ENCODE results near the gene MRPL33. TPM values are rescaled to one million over a fixed set of nuclear protein-coding genes. Genes with fewer than 3 reads are reported as not detected.

Gene MRPL33
- polyA plus RNA-seq, 1 donor = 126 TPM

DNA sequence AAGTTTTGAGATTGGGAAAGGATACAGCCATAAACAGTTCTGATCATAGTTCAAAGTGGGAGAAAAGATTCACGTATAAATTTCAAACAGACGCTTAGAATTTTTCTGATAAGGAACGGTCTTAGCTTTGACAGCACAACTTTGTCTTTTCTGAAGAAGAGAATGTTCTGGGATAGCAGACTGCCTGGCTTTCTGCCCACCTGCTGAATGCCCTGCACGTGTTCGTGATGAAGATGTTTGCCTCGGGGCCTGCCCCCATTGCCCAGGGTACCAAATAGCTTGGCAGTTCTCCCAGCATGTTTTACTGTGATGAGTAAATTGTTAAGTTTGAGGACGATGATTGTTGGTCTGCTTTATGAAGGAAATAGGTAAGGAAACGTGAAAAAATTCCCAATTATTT is 4.6 kb downstream of the MRPL33 start:
- WGBS (ENCODE audit: insufficient coverage, low lambda C conversion rate) = 85% methylated on average over 2 of the region's 8 CpGs
- no peak overlapping the region for H3K27ac ChIP-seq (ENCODE audit: low read length)
- peaks cover 9% of the 10 kb centered on the region for H3K4me1 ChIP-seq (ENCODE audit: control insufficient read depth, insufficient read depth, low read length)
- H3K27me3 ChIP-seq (ENCODE audit: control insufficient read depth, insufficient read depth, low read length) = no peaks in the 10 kb centered on the region
- H3K4me3 ChIP-seq (ENCODE audit: low read length) = no peak overlapping the region
- DNase-seq = no peak
- H3K9me3 ChIP-seq (ENCODE audit: control insufficient read depth, low read depth, low read length) = no peaks in the 10 kb centered on the region
- H3K36me3 ChIP-seq (ENCODE audit: control insufficient read depth, insufficient read depth, low read length) = peaks cover 21% of the 10 kb centered on the region

DNA sequence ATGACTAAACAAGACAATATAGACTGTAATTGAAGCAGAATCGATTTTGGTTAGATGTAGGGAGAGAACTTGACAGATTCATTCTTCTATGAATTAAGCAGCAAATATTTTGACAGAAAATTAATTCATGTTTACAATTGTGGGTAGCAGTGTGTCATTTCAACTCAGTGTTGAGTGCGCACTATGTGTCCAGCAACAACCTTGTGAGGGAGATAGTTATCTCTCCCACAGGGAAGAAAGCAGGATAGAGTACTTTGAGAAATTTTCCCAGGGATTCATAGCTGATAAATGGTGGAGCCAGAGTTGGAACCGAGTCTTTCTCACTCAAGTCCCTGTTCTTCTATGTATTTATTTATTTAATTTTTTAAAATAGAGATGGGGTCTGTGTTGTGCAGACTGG is 5.2 kb downstream of the MRPL33 start:
- peaks cover 9% of the 10 kb centered on the region for H3K4me1 ChIP-seq (ENCODE audit: control insufficient read depth, insufficient read depth, low read length)
- no peak overlapping the region for H3K27ac ChIP-seq (ENCODE audit: low read length)
- H3K27me3 ChIP-seq (ENCODE audit: control insufficient read depth, insufficient read depth, low read length) = no peaks in the 10 kb centered on the region
- no peaks in the 10 kb centered on the region for H3K9me3 ChIP-seq (ENCODE audit: control insufficient read depth, low read depth, low read length)
- H3K36me3 ChIP-seq (ENCODE audit: control insufficient read depth, insufficient read depth, low read length) = peaks cover 21% of the 10 kb centered on the region
- no peak overlapping the region for H3K4me3 ChIP-seq (ENCODE audit: low read length)
- WGBS (ENCODE audit: insufficient coverage, low lambda C conversion rate) = no CpG with 5 or more reads among the region's 3 CpGs
- DNase-seq = no peak

DNA sequence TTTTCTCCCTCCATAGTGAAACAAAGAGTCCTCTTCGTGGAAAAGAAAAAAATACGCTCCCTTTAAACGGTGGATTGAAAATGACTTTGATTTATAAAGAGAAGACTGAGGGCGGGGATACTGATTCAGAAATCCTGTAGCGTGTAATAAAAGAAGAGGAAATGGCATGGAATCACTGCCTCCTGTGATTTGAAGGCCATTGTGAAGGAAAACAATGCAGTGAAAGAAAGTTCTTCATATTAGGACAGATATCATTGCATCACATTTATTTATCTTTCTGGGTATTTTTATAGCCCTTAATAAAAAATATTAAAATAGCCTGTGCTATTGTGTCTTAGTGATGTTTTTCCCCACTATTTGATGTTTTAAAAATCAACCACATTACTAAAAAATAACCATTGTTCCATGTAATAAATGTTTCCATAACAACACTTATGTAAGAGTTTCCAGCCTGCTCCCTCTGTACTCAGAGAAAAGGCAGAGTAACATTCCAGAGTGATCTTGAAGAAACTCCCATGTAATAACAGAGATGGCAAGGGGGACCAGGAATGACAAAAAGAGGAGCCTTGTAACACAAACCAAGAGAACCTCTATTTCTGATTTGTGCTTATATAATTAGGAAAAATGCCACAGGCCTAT is 8.0 kb downstream of the MRPL33 start:
- H3K4me1 ChIP-seq (ENCODE audit: control insufficient read depth, insufficient read depth, low read length) = no peaks in the 10 kb centered on the region
- H3K27ac ChIP-seq (ENCODE audit: low read length) = no peak overlapping the region
- 72% methylated on average over 3 of the region's 5 CpGs for WGBS (ENCODE audit: insufficient coverage, low lambda C conversion rate)
- H3K9me3 ChIP-seq (ENCODE audit: control insufficient read depth, low read depth, low read length) = no peaks in the 10 kb centered on the region
- no peaks in the 10 kb centered on the region for H3K27me3 ChIP-seq (ENCODE audit: control insufficient read depth, insufficient read depth, low read length)
- peaks cover 14% of the 10 kb centered on the region for H3K36me3 ChIP-seq (ENCODE audit: control insufficient read depth, insufficient read depth, low read length)
- no peak for DNase-seq
- H3K4me3 ChIP-seq (ENCODE audit: low read length) = no peak overlapping the region

DNA sequence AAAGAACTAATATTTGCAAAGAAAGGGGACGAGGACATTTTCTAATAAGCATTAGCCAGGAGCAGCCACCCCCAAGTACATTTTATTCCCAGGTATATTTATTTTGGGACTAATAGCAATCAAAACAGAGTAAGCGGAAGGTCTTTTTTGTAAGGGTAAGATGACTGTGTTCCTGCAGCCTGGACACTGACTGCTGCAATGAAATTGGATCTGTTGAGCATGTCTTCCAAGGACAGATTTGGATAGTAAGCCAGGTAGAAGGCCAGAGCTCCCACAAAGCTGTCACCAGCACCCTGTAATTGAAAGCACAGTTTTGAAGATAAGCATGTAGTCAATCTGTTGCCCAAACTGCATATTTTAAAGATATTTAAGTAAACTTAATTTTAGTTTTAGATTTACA is 10.0 kb downstream of the MRPL33 start:
- H3K4me3 ChIP-seq (ENCODE audit: low read length) = no peak overlapping the region
- H3K27me3 ChIP-seq (ENCODE audit: control insufficient read depth, insufficient read depth, low read length) = no peaks in the 10 kb centered on the region
- H3K27ac ChIP-seq (ENCODE audit: low read length) = no peak overlapping the region
- H3K4me1 ChIP-seq (ENCODE audit: control insufficient read depth, insufficient read depth, low read length) = no peaks in the 10 kb centered on the region
- H3K36me3 ChIP-seq (ENCODE audit: control insufficient read depth, insufficient read depth, low read length) = peaks cover 14% of the 10 kb centered on the region
- no peaks in the 10 kb centered on the region for H3K9me3 ChIP-seq (ENCODE audit: control insufficient read depth, low read depth, low read length)
- DNase-seq = no peak
- 100% methylated on average over 1 of the region's 2 CpGs for WGBS (ENCODE audit: insufficient coverage, low lambda C conversion rate)

DNA sequence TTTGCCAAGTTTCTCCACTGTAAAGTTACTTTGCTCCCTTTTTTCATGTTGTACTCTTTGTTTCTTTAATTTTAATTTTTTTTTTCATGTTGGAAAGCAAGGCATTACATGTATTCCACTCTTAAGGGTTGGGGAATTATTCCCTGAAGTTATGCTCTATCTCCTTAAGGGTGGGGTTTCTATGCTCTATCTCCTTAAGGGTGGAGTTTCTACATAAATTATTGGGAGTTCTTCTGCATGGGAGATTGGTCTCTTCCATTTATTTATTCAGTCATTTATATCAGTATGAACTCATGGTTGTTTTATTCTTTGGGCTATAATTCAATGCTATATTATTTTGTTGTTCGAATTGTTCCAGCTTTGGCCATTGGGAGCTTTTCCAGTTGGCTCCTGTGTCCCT is 11.2 kb downstream of the MRPL33 start:
- H3K27ac ChIP-seq (ENCODE audit: low read length) = no peak overlapping the region
- WGBS (ENCODE audit: insufficient coverage, low lambda C conversion rate) = 100% methylated on average over 1 of the region's 1 CpG
- H3K9me3 ChIP-seq (ENCODE audit: control insufficient read depth, low read depth, low read length) = no peaks in the 10 kb centered on the region
- no peak overlapping the region for H3K4me3 ChIP-seq (ENCODE audit: low read length)
- no peaks in the 10 kb centered on the region for H3K4me1 ChIP-seq (ENCODE audit: control insufficient read depth, insufficient read depth, low read length)
- no peak for DNase-seq
- H3K27me3 ChIP-seq (ENCODE audit: control insufficient read depth, insufficient read depth, low read length) = no peaks in the 10 kb centered on the region
- peaks cover 16% of the 10 kb centered on the region for H3K36me3 ChIP-seq (ENCODE audit: control insufficient read depth, insufficient read depth, low read length)

DNA sequence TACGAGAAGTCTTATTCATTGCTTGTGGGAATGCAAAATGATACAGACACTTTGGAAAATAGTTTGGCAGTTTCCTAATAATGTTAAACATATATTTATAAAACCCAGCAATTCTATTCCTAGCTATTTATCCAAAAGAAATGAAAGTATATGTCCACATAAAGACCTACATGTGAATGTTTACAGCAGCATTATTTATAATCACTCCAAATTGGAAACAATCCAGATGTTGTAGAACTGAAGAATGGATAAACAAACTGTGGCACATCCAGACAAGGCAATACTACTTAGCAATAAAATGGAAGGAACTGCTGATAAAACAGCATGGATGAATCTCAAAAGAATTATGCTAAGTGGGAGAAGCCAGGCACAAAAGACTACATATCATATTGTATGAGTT is 19.3 kb downstream of the MRPL33 start:
- Histone ChIP-seq H3K4me1 (ENCODE audit: control insufficient read depth, insufficient read depth, low read length) (no peaks in the 10 kb centered on the region), H3K27ac (ENCODE audit: low read length) (no peak overlapping the region), H3K27me3 (ENCODE audit: control insufficient read depth, insufficient read depth, low read length) (no peaks in the 10 kb centered on the region), H3K9me3 (ENCODE audit: control insufficient read depth, low read depth, low read length) (peaks cover 2% of the 10 kb centered on the region), H3K36me3 (ENCODE audit: control insufficient read depth, insufficient read depth, low read length) (peaks cover 8% of the 10 kb centered on the region), H3K4me3 (ENCODE audit: low read length) (no peak overlapping the region)
- no peak for DNase-seq
- 67% methylated on average over 1 of the region's 1 CpG for WGBS (ENCODE audit: insufficient coverage, low lambda C conversion rate)

DNA sequence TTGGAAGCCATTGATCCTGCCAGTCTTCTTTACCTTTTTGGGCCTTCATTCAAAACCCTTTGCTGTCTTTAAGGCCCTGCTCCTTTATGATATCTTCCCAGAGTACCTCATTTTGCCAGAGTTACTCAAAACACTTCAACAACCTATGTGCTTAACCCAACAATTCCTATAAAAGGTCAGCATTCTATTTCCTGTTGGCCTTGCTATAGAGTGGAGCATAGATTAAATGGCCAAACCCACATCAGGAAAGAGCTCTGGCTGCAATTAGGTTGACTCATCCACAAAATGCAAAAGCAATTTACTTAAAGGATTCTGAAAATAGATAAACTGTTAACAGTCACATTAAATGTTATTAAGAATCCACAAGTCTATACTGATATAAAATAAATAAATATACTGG is 21.2 kb downstream of the MRPL33 start:
- no peak for DNase-seq
- no peaks in the 10 kb centered on the region for H3K27me3 ChIP-seq (ENCODE audit: control insufficient read depth, insufficient read depth, low read length)
- H3K4me3 ChIP-seq (ENCODE audit: low read length) = no peak overlapping the region
- no peak overlapping the region for H3K27ac ChIP-seq (ENCODE audit: low read length)
- H3K9me3 ChIP-seq (ENCODE audit: control insufficient read depth, low read depth, low read length) = peaks cover 2% of the 10 kb centered on the region
- H3K4me1 ChIP-seq (ENCODE audit: control insufficient read depth, insufficient read depth, low read length) = no peaks in the 10 kb centered on the region
- peaks cover 4% of the 10 kb centered on the region for H3K36me3 ChIP-seq (ENCODE audit: control insufficient read depth, insufficient read depth, low read length)

DNA sequence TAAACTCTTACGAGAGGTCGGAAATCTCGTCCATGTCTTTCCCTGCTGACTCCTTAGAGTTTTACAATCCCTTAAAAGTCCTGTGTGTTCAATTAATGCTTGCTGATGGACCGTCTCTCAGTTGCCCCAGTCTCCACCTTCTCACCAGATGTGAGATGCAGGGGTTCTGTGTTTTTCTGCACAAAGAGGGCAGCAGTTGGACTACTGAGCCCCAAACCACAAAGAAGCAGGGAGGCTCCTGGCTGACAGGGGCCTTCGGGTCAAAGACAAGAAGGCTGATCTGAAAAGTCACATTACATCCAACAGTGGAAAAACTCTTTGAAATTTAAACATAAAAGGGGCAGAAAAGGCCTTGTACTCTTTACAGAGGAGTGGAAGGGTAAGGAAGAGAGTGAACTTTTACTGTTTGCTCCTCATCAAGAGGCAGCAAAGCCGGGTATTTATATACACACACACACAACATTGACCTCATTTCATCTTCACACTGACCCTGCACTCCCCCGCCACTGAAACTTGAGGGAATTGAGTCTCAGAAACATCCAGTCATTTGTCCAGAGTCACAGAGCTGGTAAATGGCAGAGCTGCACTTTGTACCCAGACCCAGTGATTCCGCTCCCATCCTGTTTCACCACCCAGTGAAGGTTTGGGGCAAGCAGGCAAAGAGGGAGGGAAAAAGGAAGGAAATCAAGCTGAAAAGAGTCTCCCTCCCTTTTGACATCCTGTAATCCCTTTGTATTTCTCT is 23.7 kb downstream of the MRPL33 start:
- H3K4me3 ChIP-seq (ENCODE audit: low read length) = no peak overlapping the region
- H3K36me3 ChIP-seq (ENCODE audit: control insufficient read depth, insufficient read depth, low read length) = peaks cover 6% of the 10 kb centered on the region
- H3K4me1 ChIP-seq (ENCODE audit: control insufficient read depth, insufficient read depth, low read length) = no peaks in the 10 kb centered on the region
- no peak overlapping the region for H3K27ac ChIP-seq (ENCODE audit: low read length)
- no peaks in the 10 kb centered on the region for H3K9me3 ChIP-seq (ENCODE audit: control insufficient read depth, low read depth, low read length)
- no peaks in the 10 kb centered on the region for H3K27me3 ChIP-seq (ENCODE audit: control insufficient read depth, insufficient read depth, low read length)
- DNase-seq = no peak
- 100% methylated on average over 2 of the region's 8 CpGs for WGBS (ENCODE audit: insufficient coverage, low lambda C conversion rate)

DNA sequence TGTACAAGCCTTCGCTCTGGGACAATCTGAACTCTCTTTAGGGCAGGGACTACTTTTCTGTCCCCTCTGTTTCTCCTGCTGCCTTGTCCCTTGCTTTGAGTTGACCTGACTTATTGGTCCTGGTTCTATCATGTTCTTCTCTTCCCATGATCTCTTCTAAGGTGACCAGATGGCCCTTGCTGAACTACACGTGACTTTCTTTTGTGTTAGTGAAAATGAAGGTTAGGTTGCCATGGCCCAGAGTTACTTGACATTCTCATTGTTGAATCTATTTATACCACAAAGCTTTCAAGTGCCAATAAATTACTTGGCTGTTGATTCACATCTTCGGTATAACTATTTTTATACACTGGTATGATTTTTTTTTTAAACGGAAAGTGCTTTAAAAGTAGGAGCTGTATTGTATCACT is 24.4 kb downstream of the MRPL33 start:
- Histone ChIP-seq H3K9me3 (ENCODE audit: control insufficient read depth, low read depth, low read length) (no peaks in the 10 kb centered on the region), H3K36me3 (ENCODE audit: control insufficient read depth, insufficient read depth, low read length) (peaks cover 6% of the 10 kb centered on the region), H3K27me3 (ENCODE audit: control insufficient read depth, insufficient read depth, low read length) (no peaks in the 10 kb centered on the region), H3K4me1 (ENCODE audit: control insufficient read depth, insufficient read depth, low read length) (peaks cover under 1% of the 10 kb centered on the region), H3K4me3 (ENCODE audit: low read length) (no peak overlapping the region), H3K27ac (ENCODE audit: low read length) (no peak overlapping the region)
- WGBS (ENCODE audit: insufficient coverage, low lambda C conversion rate) = 69% methylated on average over 2 of the region's 4 CpGs
- no peak for DNase-seq

DNA sequence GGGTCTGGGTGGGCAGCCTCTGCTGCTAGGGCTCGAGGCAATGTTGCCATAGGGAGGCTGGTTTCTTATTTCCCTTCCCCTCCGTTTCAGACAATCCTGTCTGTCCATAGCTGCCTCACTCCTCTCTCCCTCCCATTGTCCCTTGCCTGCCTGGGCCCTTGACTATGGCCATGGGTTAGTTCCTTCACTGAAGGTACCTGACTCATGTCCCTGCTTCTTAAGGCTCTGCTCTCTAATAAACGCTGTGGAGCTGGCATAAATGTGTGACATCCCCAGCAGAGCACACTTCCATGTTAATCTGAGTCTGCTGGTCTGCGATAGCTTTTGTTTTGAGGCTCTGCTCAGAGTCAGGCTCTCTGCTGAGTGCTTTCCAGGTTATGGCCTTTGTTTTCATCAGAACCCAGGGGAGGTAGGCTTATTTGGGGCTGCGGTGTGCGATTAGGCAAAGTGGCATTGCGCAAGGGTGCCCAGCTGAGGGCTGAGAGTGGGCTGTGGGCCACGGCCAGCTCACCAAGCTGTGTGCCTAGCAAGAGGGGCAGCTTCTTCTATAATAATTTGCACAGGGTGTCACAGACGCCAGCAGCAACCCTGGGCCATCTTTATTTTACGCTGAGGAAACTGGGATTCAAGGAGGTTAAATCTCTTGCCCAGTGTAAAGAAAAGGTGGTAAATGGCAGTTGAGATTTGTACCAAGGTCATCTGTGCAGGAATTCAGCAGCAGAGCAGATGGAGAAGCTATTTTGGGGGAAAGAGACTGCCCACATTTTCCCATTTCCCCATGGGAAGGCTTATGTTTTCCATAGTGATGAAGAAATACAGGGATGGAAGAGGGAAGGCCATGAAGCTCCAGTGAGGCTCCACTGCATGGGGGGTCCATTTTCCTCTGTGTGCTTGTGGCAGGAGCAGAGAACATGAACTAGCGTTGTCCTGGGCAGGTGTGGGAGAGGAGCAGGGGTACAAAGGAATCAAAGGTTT is 25.6 kb downstream of the MRPL33 start:
- H3K36me3 ChIP-seq (ENCODE audit: control insufficient read depth, insufficient read depth, low read length) = peaks cover 6% of the 10 kb centered on the region
- H3K27me3 ChIP-seq (ENCODE audit: control insufficient read depth, insufficient read depth, low read length) = no peaks in the 10 kb centered on the region
- 100% methylated on average over 1 of the region's 11 CpGs for WGBS (ENCODE audit: insufficient coverage, low lambda C conversion rate)
- peaks cover 6% of the 10 kb centered on the region for H3K4me1 ChIP-seq (ENCODE audit: control insufficient read depth, insufficient read depth, low read length)
- no peak overlapping the region for H3K4me3 ChIP-seq (ENCODE audit: low read length)
- no peak for DNase-seq
- no peak overlapping the region for H3K27ac ChIP-seq (ENCODE audit: low read length)
- no peaks in the 10 kb centered on the region for H3K9me3 ChIP-seq (ENCODE audit: control insufficient read depth, low read depth, low read length)

All from large intestine (tissue), 3 donors.